Neuron (in vitro differentiated cells): ENCODE data around the gene EPHB1.

ENCODE experiments used
- H2AFZ ChIP-seq: one replicate; pipeline ENCODE4 v1.6.1; 2013; ENCODE audit warnings: low read depth, mild to moderate bottlenecking, inconsistent platforms, low read length, moderate library complexity
- H3K27me3 ChIP-seq: one replicate; pipeline ENCODE4 v1.6.1; 2013; ENCODE audit warnings: low read length; ENCODE audit not compliant: insufficient read depth
- H3K36me3 ChIP-seq: one replicate; pipeline ENCODE4 v1.6.1; 2013; ENCODE audit warnings: low read length; ENCODE audit not compliant: insufficient read depth
- H3K4me1 ChIP-seq: one replicate; pipeline ENCODE4 v1.6.1; 2013; ENCODE audit warnings: low read length; ENCODE audit not compliant: insufficient read depth
- H3K4me3 ChIP-seq: 2 replicates; pipeline ENCODE4 v1.5.1; 2013; ENCODE audit warnings: mild to moderate bottlenecking, low read length, moderate library complexity
- H3K9me3 ChIP-seq: one replicate; pipeline ENCODE4 v1.6.1; 2013; ENCODE audit warnings: low read length

EPHB1 gene

DNA sequence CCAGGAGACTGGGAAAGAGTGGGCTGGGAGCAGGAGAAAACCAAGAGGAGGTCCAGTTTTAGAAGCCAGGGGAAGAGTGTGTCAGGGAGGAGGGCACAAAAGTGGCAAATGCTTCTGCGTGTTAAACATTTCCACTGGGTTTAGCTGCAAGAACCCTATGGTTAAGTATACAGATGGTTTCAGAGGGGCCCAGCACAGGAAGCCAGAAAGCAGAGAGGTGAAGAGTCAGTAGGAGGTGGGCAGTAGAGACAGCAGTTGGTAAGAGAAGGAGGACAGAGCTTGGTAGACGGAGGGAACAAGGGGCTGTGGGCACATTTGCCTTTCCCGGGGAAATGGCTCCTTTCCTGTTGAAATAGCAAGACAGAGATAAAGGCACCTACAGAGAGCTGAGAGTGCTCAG lies 133.8 kb downstream of the EPHB1 start:
- no peaks in the 10 kb centered on the region for H3K27me3 ChIP-seq
- H3K9me3 ChIP-seq, result no peaks in the 10 kb centered on the region
- no peak overlapping the region for H3K4me3 ChIP-seq
- H3K36me3 ChIP-seq, result no peaks in the 10 kb centered on the region
- H3K4me1 ChIP-seq, result no peaks in the 10 kb centered on the region
- H2AFZ ChIP-seq, result no peak overlapping the region

GRCh38 chr3:134929976-134930375 lies 134.9 kb downstream of the EPHB1 start:
- no peaks in the 10 kb centered on the region for H3K4me1 ChIP-seq

DNA sequence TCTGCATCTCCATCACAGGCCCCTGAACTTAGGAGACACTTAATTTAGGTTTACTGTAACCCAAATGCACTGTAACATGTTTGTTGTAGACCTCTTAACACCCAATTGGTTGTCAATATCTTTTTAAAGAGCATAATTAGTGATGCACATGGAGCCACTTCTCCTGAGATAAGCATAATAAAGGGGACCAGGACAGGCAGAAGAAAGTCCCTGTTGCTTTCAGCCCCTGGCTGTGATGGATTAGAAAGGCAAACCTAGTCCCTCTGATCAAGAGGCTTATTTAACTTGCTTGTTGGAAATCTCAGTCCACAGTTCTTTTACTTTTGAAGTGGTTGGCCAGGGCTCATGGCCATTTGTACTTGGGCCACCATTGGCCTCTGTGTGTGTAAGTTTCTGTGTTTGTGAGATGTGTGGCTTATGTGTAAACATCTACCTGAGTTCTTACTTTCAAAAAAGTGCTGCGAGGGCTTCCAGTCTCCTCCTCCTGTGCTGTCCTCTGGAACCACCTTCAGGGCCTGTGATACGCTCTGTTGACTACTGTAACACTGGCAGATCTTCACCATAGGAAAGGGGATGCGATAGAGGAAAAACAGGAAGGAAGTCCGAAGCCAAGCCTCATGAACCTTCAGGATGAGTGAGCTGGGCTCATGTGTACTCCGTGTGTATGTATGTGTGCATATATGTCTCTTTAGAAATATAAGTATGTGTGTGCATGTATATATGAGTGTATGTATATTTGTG lies 136.2 kb downstream of the EPHB1 start:
- Histone ChIP-seq H3K36me3 (no peaks in the 10 kb centered on the region), H3K9me3 (no peaks in the 10 kb centered on the region), H3K4me3 (no peak overlapping the region), H3K27me3 (no peaks in the 10 kb centered on the region), H3K4me1 (peaks cover 4% of the 10 kb centered on the region), H2AFZ (no peak overlapping the region)

More at GRCh38 chr3:134929976-134930375, 134.9 kb downstream of the EPHB1 start:
- no peak overlapping the region for H2AFZ ChIP-seq
- H3K36me3 ChIP-seq, result no peaks in the 10 kb centered on the region
- no peaks in the 10 kb centered on the region for H3K27me3 ChIP-seq
- no peak overlapping the region for H3K4me3 ChIP-seq
- no peaks in the 10 kb centered on the region for H3K9me3 ChIP-seq

GRCh38 chr3:134932035-134932434 lies 137.0 kb downstream of the EPHB1 start:
- Histone ChIP-seq H2AFZ (no peak overlapping the region), H3K36me3 (no peaks in the 10 kb centered on the region), H3K27me3 (no peaks in the 10 kb centered on the region), H3K4me1 (peaks cover 11% of the 10 kb centered on the region), H3K4me3 (no peak overlapping the region), H3K9me3 (no peaks in the 10 kb centered on the region)

DNA sequence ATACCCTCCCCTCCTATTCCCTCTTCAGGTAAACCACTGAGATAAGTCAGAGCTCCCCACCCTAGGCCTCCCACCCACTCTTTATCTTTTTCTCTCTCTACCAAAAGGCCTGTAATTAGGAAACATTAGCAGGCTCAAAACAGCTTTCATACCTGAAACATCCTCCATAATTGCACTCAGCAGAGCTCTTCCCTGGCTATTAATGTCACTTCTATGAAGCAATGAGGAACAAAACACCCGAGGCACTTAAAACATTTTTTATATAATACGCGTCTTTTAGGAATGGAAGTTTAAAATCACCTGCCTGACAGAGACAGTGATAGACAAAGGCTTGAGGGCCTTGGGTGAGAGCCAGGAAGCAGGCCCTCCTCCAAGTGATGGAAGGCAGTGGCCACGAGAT lies 138.9 kb downstream of the EPHB1 start:
- H3K27me3 ChIP-seq, result no peaks in the 10 kb centered on the region
- no peak overlapping the region for H2AFZ ChIP-seq
- peaks cover 29% of the 10 kb centered on the region for H3K4me1 ChIP-seq
- no peaks in the 10 kb centered on the region for H3K9me3 ChIP-seq
- H3K36me3 ChIP-seq, result no peaks in the 10 kb centered on the region
- H3K4me3 ChIP-seq, result no peak overlapping the region

GRCh38 chr3:134934933-134935332 lies 139.9 kb downstream of the EPHB1 start:
- Histone ChIP-seq H3K4me1 (peaks cover 30% of the 10 kb centered on the region), H3K27me3 (no peaks in the 10 kb centered on the region), H2AFZ (no peak overlapping the region), H3K9me3 (no peaks in the 10 kb centered on the region), H3K36me3 (no peaks in the 10 kb centered on the region), H3K4me3 (no peak overlapping the region)

GRCh38 chr3:134937256-134938028 lies 142.4 kb downstream of the EPHB1 start:
- peak overlapping the region; percentile 27 for H2AFZ ChIP-seq
- H3K27me3 ChIP-seq, result no peaks in the 10 kb centered on the region
- peaks cover 30% of the 10 kb centered on the region for H3K4me1 ChIP-seq
- peak overlapping the region; percentile 8 for H3K4me3 ChIP-seq
- no peaks in the 10 kb centered on the region for H3K36me3 ChIP-seq
- no peaks in the 10 kb centered on the region for H3K9me3 ChIP-seq

GRCh38 chr3:134938029-134938525 lies 143.0 kb downstream of the EPHB1 start:
- Histone ChIP-seq H3K36me3 (no peaks in the 10 kb centered on the region), H2AFZ (no peak overlapping the region), H3K9me3 (no peaks in the 10 kb centered on the region), H3K27me3 (no peaks in the 10 kb centered on the region), H3K4me1 (peaks cover 30% of the 10 kb centered on the region), H3K4me3 (no peak overlapping the region)

DNA sequence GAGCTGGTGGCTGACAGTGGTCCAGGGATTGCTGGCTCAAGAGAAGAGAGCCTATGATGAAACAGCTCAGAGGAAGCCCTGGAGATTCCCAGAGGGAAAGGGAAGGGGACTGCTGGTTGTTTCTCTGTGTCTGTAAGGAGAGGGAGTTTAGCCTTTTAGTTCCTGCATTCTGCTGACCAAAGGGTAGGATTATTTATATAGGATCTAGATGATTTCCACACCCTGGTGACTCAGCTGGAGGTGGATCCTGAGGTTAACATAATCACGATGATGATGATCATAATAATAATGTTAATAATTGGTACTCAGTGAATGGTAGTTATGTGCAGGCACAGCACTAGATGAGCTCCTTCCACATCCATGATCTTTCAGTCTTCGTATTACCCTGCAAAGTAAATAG lies 144.9 kb downstream of the EPHB1 start:
- Histone ChIP-seq H3K27me3 (no peaks in the 10 kb centered on the region), H3K4me3 (no peak overlapping the region), H3K9me3 (no peaks in the 10 kb centered on the region), H2AFZ (no peak overlapping the region), H3K36me3 (no peaks in the 10 kb centered on the region), H3K4me1 (peaks cover 30% of the 10 kb centered on the region)

GRCh38 chr3:134941820-134942219 lies 146.8 kb downstream of the EPHB1 start:
- H2AFZ ChIP-seq, result no peak overlapping the region
- H3K4me3 ChIP-seq, result no peak overlapping the region
- peaks cover 21% of the 10 kb centered on the region for H3K4me1 ChIP-seq
- H3K36me3 ChIP-seq, result no peaks in the 10 kb centered on the region
- H3K27me3 ChIP-seq, result no peaks in the 10 kb centered on the region
- H3K9me3 ChIP-seq, result no peaks in the 10 kb centered on the region

DNA sequence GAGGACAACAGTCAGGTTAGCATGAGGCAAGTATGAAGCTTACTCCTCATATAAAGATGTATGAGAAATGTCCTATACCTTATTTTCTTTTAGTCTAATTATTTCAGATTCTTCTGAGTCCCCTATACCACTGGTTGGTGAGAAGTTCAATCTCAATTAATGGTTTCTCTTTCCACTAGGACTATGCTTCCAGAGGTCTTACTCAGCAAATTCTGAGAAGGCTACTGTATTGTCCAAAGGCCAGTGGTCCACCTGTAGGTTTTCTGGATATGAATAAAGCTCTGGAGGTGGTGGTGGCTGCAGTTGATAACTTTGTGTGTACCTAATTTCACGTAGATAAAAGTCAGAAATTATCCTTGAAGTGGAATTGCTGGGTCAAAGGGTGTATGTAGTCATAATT lies 149.4 kb downstream of the EPHB1 start:
- Histone ChIP-seq H2AFZ (no peak overlapping the region), H3K9me3 (no peaks in the 10 kb centered on the region), H3K4me3 (no peak overlapping the region), H3K27me3 (no peaks in the 10 kb centered on the region), H3K4me1 (no peaks in the 10 kb centered on the region), H3K36me3 (no peaks in the 10 kb centered on the region)

GRCh38 chr3:134949150-134949549 lies 154.1 kb downstream of the EPHB1 start:
- H3K4me1 ChIP-seq, result no peaks in the 10 kb centered on the region
- H3K4me3 ChIP-seq, result no peak overlapping the region
- no peaks in the 10 kb centered on the region for H3K36me3 ChIP-seq
- no peaks in the 10 kb centered on the region for H3K27me3 ChIP-seq
- H2AFZ ChIP-seq, result no peak overlapping the region
- no peaks in the 10 kb centered on the region for H3K9me3 ChIP-seq

- no peaks in the 10 kb centered on the region for H3K9me3 ChIP-seq
- no peak overlapping the region for H3K4me3 ChIP-seq
- H2AFZ ChIP-seq, result no peak overlapping the region
- H3K36me3 ChIP-seq, result no peaks in the 10 kb centered on the region
- no peaks in the 10 kb centered on the region for H3K27me3 ChIP-seq
- H3K4me1 ChIP-seq, result no peaks in the 10 kb centered on the region
Measured at GRCh38 chr3:134952371-134952770, 157.3 kb downstream of the EPHB1 start.
